GM18951 (cell line): ENCODE results near the gene CPEB2.

ENCODE experiments used
- POLR2A ChIP-seq: IDR thresholded peaks from 4 replicates; pipeline ENCODE4 v1.6.1; 2011; ENCODE audit warnings: mild to moderate bottlenecking; ENCODE audit not compliant: insufficient read length, insufficient read depth; ENCODE audit errors: extremely low read depth
- in situ Hi-C: fragments of 300-500 bp; cut with MboI; formaldehyde crosslinking; loops from one replicate; pipeline ENCODE4 v1.12.0; 2022; ENCODE audit warnings: low sequenced_read_pairs, mixed read lengths, inconsistent platforms; ENCODE audit not compliant: unreplicated experiment

Gene CPEB2

DNA sequence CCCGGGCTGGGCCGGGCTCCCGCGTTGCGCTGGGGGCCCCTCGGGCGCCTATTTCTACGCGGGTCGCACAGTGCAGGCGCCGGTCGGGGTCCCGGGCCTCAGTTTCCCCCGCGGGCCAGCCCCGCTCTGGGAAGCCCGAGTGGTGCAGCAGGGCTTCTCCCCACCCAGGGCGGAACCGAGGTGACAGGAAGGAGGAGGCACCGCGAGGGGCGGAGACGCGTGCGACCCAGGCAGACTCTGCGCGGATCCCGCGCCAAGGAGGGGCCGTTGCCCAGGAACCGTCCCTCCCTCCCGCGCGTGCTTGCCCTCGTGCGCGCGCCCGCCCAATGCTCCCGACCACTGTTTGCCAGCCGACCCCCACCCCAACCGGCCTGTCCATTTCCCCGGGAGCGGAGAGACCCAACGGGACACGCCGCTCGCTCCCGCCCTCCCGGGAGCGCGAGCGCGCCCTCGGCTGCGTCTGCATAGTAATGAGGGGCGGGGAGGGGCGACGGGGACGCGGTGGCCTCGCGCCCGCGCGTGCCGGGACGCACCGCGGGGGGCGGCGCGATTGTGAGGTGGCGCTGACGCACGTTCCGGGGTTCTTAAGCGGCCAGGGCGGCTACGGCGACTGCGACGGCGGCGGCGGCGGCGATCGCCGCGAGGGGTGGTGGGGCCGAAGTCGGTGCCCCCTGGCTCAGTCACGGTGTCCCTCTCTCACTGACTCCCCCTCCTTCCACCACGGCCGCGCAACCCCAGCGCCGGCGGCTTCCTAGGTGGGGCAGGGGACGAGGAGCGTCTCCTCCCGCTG is at the start of gene CPEB2:
CPEB2 (plus strand) TSS at position 613 of the 790 bp plus-strand sequence. CDS start 193 bp downstream, outside the sequence.
- peak; percentile 98 for TF ChIP-seq POLR2A
- in situ Hi-C loops: no loop called here

- in situ Hi-C loops: no loop called here
- no peak for TF ChIP-seq POLR2A
Observed at GRCh38 chr4:14958436-14958835, 43.8 kb upstream of the CPEB2 start.

DNA sequence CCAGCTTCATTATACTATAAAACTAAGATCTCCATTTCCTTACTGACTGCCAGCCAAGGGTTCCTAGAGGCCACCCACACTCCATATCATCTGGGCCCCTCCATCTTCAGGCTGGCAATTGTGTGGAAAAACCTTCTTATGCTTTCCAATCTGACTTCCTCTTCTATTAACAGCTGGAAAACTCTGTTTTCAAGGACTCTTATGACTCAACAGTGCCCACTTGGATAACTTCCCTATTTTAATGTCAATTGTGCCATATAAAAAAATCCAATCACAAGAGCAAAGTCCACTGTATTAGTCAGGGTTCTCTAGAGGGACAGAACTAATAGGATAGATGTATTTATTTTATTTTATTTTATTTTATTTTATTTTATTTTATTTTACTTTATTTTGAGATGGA is 41.0 kb upstream of the CPEB2 start:
- in situ Hi-C loops: no loop called here
- no peak for TF ChIP-seq POLR2A

GRCh38 chr4:14965071-14965470 is 37.2 kb upstream of the CPEB2 start:
- no peak for TF ChIP-seq POLR2A
- in situ Hi-C loops: no loop called here

DNA sequence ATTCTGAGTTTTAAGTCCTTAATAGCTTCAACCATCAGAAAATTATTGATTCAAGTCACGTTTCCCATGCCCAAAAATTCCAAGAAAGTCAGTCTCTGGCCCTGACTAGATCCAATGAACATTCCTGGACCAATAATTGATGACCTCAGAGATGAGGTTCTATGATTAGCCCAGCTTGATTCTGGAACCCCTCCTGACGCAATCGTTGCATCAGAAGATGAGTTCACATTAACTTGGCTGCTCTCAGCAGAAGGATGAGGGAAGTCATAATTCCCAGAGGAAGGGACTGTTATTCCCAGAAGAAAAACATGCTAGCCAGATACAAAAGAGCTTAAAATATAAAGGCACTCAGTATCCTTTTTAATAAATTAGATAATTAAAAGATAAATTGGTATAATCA is 34.3 kb upstream of the CPEB2 start:
- TF ChIP-seq POLR2A: no peak
- in situ Hi-C loops: no loop called here

DNA sequence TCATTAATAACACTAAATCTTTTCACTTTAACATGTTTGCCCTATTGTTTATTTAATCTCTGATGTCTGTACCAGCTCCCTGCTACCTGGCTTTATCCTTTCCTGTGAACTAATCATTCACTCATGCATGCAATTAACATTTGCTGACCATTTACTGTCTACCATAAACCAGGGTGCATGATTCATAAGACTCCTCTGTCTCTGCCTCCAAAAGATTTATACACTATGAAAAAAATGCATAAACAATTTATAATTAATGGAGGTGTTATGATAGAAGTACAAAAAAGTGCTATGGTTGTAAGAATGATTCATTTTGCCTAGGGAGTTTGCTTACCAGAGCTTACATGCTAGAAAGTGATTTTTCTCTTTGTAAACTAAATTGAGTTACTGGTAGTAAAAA is 24.5 kb upstream of the CPEB2 start:
- in situ Hi-C loops: no loop called here
- no peak for TF ChIP-seq POLR2A

- no peak for TF ChIP-seq POLR2A
- in situ Hi-C loops: no loop called here
Observed at GRCh38 chr4:14984448-14984847, 17.8 kb upstream of the CPEB2 start.

DNA sequence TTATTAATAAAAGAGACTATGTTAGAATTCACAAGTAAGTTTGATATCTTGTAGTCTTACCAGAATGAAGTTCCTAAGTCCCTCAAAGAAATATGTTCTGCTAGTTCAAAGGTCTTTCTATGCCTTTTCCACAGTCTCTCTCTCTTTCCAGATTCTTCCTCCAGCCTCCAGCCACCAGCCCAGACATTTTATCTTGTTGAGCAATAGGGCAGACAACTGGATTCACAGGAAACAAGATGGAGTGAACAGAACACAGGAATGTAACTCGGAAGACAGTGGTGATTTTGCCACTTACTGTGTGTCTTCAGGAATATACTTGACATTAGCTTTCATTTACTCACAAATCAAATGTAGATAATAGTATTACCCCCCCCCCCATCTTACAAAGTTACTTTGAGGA is 17.1 kb upstream of the CPEB2 start:
- in situ Hi-C loops: no loop called here

DNA sequence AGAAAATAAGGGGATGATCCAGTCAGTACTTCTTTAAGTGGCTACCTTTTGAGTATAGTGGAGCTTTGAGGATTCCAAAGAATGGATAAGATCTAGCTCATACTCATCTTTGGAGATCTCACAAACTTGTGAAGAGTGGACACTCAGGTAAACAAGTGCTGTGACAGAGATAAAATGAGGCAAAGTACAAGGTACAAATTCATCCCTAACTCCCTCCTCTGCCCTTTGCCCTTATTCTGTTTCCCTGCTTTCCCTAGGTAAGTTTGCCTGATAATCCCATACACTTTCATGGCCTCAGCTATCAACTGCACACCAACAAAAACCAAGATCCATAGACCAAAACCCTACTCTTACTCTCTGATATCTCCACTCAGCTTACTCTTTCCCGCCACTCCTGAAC is 16.4 kb upstream of the CPEB2 start:
- TF ChIP-seq POLR2A: no peak
- in situ Hi-C loops: no loop called here

More for the DNA sequence above, 17.1 kb upstream of the CPEB2 start:
- TF ChIP-seq POLR2A: no peak

- in situ Hi-C loops: no loop called here
- no peak for TF ChIP-seq POLR2A
Observed at GRCh38 chr4:14987054-14987453, 15.2 kb upstream of the CPEB2 start.

DNA sequence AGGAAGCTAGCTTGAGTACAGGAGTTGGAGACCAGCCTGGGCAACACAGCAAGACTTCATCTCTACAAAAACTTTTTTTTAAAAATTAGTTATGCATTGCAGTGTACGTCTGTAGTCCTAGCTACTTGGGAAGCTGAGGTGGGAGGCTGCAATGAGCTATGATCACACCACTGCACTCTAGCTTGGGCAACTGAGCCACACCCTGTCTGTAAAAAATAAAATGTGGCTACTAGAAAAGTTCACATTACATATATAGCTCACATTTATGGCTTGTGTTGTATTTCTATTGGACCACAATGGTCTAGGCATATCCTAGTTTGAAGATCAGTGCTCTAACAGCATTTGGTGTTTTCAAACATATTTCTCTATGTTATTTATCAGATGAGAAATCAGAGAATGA is 11.8 kb upstream of the CPEB2 start:
- no peak for TF ChIP-seq POLR2A
- in situ Hi-C loops: no loop called here

GRCh38 chr4:14994242-14994641 is 8.0 kb upstream of the CPEB2 start:
- in situ Hi-C loops: no loop called here
- no peak for TF ChIP-seq POLR2A

GRCh38 chr4:15001248-15001868 is 923 bp upstream of the CPEB2 start:
- in situ Hi-C loops: no loop called here
- TF ChIP-seq POLR2A: no peak
